ENCODE results near the gene IL15.

Gene IL15

DNA sequence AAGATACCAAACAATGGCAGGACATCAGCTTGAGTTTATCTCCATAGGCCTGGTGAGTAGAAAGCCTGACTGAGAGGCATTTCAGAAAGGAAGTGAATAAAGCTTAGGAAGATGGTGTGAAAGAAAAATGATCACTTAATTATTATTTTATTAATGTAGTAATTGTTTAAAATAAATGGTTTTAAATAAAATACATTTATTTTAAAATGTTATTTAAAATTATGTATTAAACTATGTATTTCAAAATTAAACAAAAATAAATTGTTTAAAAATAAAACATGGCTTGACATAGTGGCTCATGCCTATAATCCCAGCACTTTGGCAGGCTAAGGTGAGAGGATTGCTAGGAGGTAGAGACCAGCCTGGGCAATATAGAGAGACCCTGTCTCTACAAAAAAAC lies 145.8 kb downstream of the IL15 start:
- no peak for DNase-seq (ENCODE audit: low spot score)

Data from CD4-positive, alpha-beta T cell treated with Interleukin-15 for 4 hours (primary cell).